Measurements from ENCODE around the gene KLHL35.

KLHL35 gene

DNA sequence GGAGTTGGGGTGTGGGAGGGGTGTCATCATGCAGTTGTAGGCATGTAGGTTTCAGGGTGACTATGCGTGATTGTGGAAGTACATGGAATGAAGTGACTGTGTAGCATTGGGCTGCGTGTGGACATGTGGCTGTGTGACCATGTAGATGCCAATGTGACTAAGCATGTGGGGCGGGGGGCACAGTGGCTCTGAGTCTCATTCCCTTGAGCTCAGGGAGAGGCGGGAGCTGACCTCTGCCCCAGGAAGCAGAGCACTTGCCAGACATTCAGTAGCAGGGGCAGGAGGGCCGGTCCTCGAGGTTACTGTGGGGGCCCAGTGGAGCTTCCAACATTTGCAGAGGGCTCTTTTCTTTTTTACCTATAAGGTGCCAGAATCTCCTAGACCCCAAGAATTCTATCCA is 440 bp upstream of the KLHL35 start:
- no peaks in the 10 kb centered on the region for H3K9me3 ChIP-seq (ENCODE audit: severe bottlenecking)
- H3K27ac ChIP-seq (ENCODE audit: poor library complexity, severe bottlenecking): no peak overlapping the region
- DNase-seq (ENCODE audit: low spot score) (no peak), ATAC-seq (ENCODE audit: low read depth) (no peak)
- peaks cover 2% of the 10 kb centered on the region for H3K4me1 ChIP-seq (ENCODE audit: insufficient read depth, poor library complexity, severe bottlenecking)
- no peaks in the 10 kb centered on the region for H3K36me3 ChIP-seq (ENCODE audit: low read depth)
- peaks cover 4% of the 10 kb centered on the region for H3K27me3 ChIP-seq (ENCODE audit: insufficient read depth, poor library complexity, severe bottlenecking)
- H3K4me3 ChIP-seq (ENCODE audit: severe bottlenecking): no peak overlapping the region
- TF ChIP-seq, protein P1, sequence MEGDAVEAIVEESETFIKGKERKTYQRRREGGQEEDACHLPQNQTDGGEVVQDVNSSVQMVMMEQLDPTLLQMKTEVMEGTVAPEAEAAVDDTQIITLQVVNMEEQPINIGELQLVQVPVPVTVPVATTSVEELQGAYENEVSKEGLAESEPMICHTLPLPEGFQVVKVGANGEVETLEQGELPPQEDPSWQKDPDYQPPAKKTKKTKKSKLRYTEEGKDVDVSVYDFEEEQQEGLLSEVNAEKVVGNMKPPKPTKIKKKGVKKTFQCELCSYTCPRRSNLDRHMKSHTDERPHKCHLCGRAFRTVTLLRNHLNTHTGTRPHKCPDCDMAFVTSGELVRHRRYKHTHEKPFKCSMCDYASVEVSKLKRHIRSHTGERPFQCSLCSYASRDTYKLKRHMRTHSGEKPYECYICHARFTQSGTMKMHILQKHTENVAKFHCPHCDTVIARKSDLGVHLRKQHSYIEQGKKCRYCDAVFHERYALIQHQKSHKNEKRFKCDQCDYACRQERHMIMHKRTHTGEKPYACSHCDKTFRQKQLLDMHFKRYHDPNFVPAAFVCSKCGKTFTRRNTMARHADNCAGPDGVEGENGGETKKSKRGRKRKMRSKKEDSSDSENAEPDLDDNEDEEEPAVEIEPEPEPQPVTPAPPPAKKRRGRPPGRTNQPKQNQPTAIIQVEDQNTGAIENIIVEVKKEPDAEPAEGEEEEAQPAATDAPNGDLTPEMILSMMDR (IDR thresholded peaks at IDR 0.05; ENCODE audit: poor library complexity, severe bottlenecking): no peak

DNA sequence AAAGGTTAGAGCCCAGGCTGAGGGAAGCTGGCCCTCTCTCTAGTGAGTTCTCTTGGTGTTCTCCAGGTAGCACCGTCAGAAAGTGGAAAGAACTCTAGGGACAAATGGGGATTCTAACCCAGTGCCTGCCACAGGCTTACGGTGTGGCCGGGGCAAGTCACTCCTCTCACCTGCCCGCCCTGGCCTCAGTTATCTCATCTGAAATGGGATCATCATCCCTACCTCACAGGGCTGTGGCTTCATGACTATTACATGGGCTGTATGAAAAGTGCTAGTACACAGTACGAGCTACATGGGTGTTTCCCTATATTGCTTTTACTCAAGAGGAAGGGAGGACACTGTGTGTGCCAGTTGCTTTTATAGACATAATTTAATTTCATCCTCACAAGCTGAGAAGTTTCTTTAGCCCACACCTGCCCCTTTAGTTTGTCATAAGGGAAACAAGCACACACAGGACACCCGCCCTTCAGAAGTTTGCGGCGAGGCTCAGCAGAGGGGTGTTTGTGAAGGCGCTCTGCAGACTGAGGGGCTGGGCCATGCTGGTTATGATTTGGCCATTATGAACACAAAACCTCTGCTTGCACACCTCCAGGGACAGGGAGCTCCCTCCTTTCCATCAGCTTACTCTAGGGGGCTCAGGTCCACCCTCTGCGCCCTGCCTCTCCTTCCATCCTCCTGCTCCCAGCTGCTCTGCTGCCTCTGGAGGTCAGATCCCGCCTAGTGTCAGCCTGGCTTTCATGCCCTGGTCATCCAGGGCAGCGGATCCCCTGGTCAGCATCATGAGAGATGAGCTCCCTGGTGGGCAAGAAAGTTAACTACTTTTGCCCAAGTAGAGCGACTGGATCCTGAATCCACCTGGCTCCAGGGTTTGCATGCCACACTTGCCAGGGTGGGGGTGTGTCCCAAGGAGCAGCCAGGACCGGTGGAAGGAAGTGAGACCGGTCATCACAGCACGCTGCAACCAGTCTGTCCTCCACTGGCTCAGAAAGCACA is 1.2 kb downstream of the KLHL35 start:
- no peaks in the 10 kb centered on the region for H3K9me3 ChIP-seq (ENCODE audit: severe bottlenecking)
- ATAC-seq (ENCODE audit: low read depth) (no peak), DNase-seq (ENCODE audit: low spot score) (no peak)
- no peak overlapping the region for H3K4me3 ChIP-seq (ENCODE audit: severe bottlenecking)
- H3K36me3 ChIP-seq (ENCODE audit: low read depth): no peaks in the 10 kb centered on the region
- H3K4me1 ChIP-seq (ENCODE audit: insufficient read depth, poor library complexity, severe bottlenecking): peaks cover 2% of the 10 kb centered on the region
- peaks cover 4% of the 10 kb centered on the region for H3K27me3 ChIP-seq (ENCODE audit: insufficient read depth, poor library complexity, severe bottlenecking)
- TF ChIP-seq, protein P1 (IDR thresholded peaks at IDR 0.05; ENCODE audit: poor library complexity, severe bottlenecking): no peak
- no peak overlapping the region for H3K27ac ChIP-seq (ENCODE audit: poor library complexity, severe bottlenecking)

DNA sequence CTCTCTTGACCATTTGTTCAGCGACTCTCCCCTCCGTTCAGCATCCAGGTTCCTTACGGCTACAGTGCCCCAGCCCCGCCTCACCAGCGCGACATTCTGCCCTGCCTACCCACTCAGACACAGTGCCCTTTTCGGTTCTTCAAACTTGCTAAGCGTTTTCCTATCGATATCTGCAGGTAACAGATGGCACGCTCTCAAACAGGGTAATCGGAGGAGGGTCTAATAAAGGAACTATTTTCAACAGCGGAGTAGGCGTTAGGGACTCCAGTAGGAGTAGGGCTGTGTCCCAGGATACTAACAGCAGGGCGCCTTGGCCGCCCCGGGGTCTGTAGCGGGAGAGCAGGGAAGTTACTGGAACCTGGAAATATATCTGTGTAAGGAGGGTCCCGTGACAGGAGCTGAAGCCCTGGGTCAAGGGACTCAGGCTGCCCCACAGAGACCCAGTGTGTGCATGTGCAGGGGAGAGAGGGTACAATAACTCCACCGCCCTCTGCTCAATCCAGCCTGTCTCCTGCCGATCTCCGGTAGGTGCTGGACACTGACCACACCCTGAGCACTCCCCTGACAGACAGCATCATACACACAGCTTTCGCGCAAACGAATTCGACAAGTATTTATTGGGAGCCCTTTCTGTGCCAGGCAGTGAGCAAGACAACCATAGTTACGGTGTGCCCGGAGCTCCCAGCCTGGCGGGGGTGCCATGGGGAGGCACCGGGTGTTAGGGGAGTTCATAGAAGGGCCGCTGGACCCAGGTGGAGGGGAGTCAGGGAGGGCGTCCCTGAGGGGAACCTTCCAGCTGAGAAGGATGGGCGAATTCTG is 2.1 kb downstream of the KLHL35 start:
- Histone ChIP-seq H3K9me3 (ENCODE audit: severe bottlenecking) (no peaks in the 10 kb centered on the region), H3K27ac (ENCODE audit: poor library complexity, severe bottlenecking) (no peak overlapping the region), H3K4me3 (ENCODE audit: severe bottlenecking) (peak overlapping the region; percentile 37), H3K4me1 (ENCODE audit: insufficient read depth, poor library complexity, severe bottlenecking) (peaks cover 2% of the 10 kb centered on the region), H3K36me3 (ENCODE audit: low read depth) (no peaks in the 10 kb centered on the region), H3K27me3 (ENCODE audit: insufficient read depth, poor library complexity, severe bottlenecking) (peaks cover 4% of the 10 kb centered on the region)
- TF ChIP-seq, protein P1 (IDR thresholded peaks at IDR 0.05; ENCODE audit: poor library complexity, severe bottlenecking): no peak
- ATAC-seq (ENCODE audit: low read depth) (no peak), DNase-seq (ENCODE audit: low spot score) (no peak)

DNA sequence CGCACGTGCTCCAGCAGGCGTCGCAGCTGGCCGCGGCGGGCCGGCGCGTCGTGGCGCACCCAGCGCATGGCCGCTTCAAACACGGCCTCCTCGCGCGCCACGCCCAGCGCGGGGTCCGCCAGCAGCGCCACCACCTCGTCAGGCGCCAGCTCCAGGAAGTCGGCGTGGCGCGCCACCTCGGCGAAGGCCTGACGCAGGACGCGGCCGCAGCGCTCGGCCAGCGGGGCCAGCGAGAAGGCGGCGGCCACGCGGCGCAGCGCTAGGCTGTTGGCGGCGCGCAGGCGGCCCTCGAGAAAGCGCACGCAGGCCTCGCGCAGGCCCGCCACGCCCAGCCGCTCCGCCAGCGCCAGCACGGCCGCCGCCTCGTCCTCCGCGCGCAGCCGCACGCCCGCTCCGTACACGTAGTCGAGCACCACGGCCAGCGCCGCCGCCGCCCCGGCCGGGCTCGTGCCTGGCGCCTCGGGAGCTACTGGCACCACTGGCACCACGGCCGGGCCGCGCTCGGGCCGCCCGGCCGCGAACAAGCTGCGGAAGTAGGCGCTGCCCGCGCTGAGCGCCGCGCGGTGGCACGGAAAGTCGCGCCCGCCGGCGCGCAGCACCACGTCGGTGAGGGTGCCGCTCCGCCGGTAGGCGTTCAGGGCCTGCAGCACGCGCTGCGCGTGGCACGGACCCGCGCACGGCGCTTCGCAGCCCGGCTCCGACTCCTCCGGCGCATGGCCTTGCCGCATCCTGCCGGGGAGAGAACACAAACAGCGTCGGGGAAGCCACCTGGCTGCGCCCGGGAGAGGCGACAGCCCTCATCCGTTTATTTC is 2.9 kb downstream of the KLHL35 start:
- Histone ChIP-seq H3K4me3 (ENCODE audit: severe bottlenecking) (peak overlapping the region; percentile 37), H3K36me3 (ENCODE audit: low read depth) (no peaks in the 10 kb centered on the region), H3K4me1 (ENCODE audit: insufficient read depth, poor library complexity, severe bottlenecking) (peaks cover 2% of the 10 kb centered on the region), H3K9me3 (ENCODE audit: severe bottlenecking) (no peaks in the 10 kb centered on the region), H3K27me3 (ENCODE audit: insufficient read depth, poor library complexity, severe bottlenecking) (peaks cover 4% of the 10 kb centered on the region), H3K27ac (ENCODE audit: poor library complexity, severe bottlenecking) (peak overlapping the region; percentile 0)
- DNase-seq (ENCODE audit: low spot score): no peak
- ATAC-seq (ENCODE audit: low read depth): peak; percentile 53
- TF ChIP-seq, protein P1 (IDR thresholded peaks at IDR 0.05; ENCODE audit: poor library complexity, severe bottlenecking): no peak
